Mammary epithelial cell (primary cell): ENCODE data around the gene KMT2E.
"Not testable (repeated sequence)": the region's sequence is repeated elsewhere in the genome, so short reads cannot be mapped to it uniquely, and the experiment has no call there.

Experiments used
- CTCF ChIP-seq, 2 donors: IDR thresholded peaks in 1 of 2; conservative IDR thresholded peaks in 1 of 2; 2 replicates each; pipeline ENCODE4 v1.5.1; 2011 to 2012; ENCODE audit warnings: inconsistent platforms in 2 of 2, low read length in 2 of 2, mild to moderate bottlenecking in 2 of 2, control low read depth in 1 of 2, low read depth in 1 of 2; ENCODE audit not compliant: insufficient read depth in 1 of 2; ENCODE audit errors: extremely low read depth in 1 of 2
- EZH2 ChIP-seq: IDR thresholded peaks from 2 replicates; pipeline ENCODE4 v1.6.1; 2012; ENCODE audit warnings: low read length, inconsistent platforms, borderline replicate concordance

- not testable (repeated sequence) for TF ChIP-seq CTCF (conservative IDR thresholded peaks at IDR 0.05 in 1 of 2, IDR thresholded peaks at IDR 0.05 in 1 of 2; ENCODE audit: extremely low read depth in 1 of 2, insufficient read depth in 1 of 2, low read depth in 1 of 2, low read length in 2 of 2); EZH2
Measured at GRCh38 chr7:105050899-105051298, 36.9 kb downstream of the KMT2E start.
